ENCODE measurements around the gene DAGLA.

DNA sequence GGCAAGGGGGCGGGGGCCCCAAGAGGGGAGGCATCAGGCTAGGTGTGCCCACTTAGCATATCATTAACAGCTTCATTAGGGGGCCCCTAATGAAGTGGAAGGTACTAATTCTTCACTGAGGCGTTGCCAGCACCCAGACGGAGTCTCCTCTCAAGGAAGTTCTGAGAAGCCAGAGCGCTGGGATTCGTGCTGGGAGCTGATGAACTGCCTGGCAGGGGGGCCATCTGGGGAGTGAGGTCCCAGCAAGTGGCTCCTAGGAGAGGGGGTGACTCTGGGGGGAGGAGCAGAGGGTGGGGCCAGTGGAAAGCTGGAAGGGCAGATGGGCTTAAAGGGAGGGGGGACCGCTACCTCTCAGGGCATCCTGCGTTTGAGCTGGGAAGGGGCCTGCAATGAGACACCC lies 29.8 kb downstream of the DAGLA start:
- TF ChIP-seq, protein P1, sequence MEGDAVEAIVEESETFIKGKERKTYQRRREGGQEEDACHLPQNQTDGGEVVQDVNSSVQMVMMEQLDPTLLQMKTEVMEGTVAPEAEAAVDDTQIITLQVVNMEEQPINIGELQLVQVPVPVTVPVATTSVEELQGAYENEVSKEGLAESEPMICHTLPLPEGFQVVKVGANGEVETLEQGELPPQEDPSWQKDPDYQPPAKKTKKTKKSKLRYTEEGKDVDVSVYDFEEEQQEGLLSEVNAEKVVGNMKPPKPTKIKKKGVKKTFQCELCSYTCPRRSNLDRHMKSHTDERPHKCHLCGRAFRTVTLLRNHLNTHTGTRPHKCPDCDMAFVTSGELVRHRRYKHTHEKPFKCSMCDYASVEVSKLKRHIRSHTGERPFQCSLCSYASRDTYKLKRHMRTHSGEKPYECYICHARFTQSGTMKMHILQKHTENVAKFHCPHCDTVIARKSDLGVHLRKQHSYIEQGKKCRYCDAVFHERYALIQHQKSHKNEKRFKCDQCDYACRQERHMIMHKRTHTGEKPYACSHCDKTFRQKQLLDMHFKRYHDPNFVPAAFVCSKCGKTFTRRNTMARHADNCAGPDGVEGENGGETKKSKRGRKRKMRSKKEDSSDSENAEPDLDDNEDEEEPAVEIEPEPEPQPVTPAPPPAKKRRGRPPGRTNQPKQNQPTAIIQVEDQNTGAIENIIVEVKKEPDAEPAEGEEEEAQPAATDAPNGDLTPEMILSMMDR (IDR thresholded peaks at IDR 0.05) = no peak
- TF ChIP-seq POLR2A (IDR thresholded peaks at IDR 0.05) = no peak
